VCaP (cell line): ENCODE data around the gene ANKLE2.

ENCODE experiments used
- H3K27ac ChIP-seq: fragments of 450-650 bp; 2 replicates; pipeline ENCODE4 v1.5.1; 2017
- TF ChIP-seq, protein P1 (sequence below): fragments of 450-650 bp; conservative IDR thresholded peaks from 2 replicates; pipeline ENCODE4 v1.5.1; 2017; ENCODE audit warnings: mild to moderate bottlenecking, moderate library complexity

ANKLE2 gene

DNA sequence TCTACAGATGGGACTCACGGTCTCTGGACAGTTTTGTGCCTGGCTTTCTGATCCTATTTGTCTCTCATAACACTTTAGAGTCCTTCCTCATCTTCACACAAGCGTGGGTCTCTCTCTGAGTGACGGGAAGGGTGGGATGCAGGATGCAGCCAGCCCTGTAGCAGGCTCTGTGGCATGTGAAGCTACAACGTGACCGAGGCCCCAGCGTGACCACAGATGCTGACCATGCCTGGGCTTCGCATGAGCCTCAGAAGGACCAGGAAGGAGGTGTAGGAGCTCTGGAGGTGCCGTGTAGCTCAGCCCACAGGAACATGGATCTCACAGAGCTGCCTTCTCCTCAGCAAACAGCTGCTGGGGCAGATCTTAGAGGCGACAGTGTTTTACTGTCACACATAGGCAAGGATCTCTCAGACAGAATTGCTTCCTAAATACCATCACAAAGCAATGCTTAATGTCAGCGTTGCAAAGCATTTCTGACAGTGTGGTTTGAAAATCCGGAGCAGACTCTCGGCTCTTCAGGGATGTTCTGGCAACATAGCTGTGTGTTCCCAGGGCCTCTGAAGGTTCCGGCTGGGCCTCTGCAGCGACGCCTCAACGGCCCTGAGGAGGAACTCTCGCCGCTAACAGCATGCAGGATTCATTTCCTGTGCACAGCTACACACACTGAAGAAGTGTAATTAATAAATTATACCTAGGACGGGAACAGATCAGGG is 21.9 kb downstream of the ANKLE2 start:
- H3K27ac ChIP-seq: no peak overlapping the region
- TF ChIP-seq, protein P1, sequence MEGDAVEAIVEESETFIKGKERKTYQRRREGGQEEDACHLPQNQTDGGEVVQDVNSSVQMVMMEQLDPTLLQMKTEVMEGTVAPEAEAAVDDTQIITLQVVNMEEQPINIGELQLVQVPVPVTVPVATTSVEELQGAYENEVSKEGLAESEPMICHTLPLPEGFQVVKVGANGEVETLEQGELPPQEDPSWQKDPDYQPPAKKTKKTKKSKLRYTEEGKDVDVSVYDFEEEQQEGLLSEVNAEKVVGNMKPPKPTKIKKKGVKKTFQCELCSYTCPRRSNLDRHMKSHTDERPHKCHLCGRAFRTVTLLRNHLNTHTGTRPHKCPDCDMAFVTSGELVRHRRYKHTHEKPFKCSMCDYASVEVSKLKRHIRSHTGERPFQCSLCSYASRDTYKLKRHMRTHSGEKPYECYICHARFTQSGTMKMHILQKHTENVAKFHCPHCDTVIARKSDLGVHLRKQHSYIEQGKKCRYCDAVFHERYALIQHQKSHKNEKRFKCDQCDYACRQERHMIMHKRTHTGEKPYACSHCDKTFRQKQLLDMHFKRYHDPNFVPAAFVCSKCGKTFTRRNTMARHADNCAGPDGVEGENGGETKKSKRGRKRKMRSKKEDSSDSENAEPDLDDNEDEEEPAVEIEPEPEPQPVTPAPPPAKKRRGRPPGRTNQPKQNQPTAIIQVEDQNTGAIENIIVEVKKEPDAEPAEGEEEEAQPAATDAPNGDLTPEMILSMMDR: no peak

DNA sequence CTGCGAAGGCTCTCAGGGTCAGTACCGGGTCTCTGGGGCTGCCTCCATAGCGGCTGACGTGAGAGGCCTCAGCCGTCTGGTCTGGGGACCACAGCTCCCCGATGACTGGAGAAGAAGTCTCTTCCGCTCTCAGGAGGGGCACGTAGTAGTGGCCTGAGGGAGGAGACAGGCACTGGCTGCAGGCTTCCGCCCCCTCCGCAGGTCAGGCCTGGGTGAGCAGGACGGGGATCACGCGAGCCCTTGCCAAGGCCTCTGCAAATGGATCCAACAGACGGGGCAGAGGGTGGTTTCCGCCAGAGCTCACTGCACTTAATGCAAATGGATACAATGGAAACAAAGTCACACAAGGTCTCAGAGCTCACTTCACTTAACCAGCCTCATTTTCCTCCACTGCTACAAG is 24.7 kb downstream of the ANKLE2 start:
- TF ChIP-seq, protein P1: no peak
- no peak overlapping the region for H3K27ac ChIP-seq

DNA sequence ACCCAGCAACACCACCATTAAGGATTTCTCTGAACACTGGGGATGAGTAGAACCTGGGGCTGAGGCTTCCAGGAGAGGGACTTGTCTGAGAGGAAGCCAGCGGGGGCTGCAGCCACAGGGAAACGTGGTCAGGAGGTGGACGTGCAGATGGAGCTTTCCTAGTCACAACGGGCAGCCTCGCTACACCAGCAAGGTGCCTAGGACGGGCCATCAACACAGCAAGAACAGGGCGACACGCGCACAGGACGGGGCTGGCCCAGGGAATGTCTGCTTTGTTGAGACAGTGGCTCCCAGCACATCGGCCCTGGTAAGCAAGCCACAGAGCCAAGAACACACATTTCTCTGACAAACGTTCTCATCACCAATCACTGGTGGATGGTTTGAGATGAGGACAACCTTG is 25.3 kb downstream of the ANKLE2 start:
- TF ChIP-seq, protein P1: no peak
- H3K27ac ChIP-seq: no peak overlapping the region

DNA sequence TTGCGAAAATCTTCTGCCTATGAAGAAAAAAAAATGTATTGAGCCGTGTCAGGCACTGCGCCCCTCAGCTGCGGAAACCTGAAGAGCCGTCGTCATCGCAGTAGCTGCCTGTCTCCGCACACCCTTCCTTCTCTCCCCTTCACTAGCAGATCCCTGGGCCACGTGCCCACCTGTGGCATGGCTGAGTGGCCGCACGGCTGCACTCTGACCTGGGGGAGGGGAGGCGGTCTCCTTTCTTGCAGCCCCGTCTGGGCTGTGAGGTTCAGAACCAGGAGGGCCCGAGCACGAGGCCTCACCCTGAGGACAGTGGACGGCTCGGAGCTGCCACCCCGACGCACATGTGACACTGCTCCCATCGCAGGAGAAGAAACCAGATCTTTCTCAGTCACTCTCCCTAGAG is 26.1 kb downstream of the ANKLE2 start:
- H3K27ac ChIP-seq: no peak overlapping the region
- TF ChIP-seq, protein P1: no peak

DNA sequence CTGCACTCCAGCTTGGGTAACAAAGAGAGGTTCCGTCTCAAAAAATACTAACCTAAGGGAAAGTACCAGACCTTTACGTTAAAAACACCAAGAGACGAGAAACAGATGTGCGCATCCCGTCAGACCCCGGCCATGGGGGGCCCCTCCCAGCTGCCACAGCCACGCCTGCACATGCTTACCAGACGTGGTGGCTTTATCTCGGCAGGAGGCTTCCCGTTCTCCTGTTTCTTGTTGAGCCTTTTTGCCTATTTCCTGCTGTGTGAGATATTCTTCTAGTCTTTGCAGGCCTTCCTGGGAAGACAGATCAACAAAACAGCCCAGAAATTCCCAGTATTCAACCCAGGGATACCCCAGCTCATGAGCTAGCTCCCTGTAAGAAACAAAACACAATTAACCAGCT is 27.4 kb downstream of the ANKLE2 start:
- TF ChIP-seq, protein P1: no peak
- H3K27ac ChIP-seq: no peak overlapping the region

DNA sequence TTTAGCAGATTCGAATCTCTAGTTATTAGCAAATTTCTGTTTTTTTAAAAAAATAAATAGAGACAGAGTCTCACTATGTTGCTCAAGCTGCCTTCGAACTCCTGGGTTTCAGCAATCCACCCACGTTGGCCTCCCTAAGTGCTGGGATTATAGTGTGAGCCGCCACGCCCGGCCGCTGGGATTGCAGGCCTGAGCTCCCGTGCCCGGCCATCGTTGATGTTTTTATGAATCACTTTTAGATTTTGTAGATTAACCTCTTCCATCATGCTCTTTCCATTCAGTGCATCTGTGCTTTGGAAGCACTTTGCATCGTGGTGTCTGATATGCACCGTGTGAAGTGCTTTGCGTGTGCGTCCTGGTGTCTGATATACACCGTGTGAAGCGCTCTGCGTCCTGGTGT is 30.1 kb downstream of the ANKLE2 start:
- TF ChIP-seq, protein P1: no peak
- no peak overlapping the region for H3K27ac ChIP-seq

DNA sequence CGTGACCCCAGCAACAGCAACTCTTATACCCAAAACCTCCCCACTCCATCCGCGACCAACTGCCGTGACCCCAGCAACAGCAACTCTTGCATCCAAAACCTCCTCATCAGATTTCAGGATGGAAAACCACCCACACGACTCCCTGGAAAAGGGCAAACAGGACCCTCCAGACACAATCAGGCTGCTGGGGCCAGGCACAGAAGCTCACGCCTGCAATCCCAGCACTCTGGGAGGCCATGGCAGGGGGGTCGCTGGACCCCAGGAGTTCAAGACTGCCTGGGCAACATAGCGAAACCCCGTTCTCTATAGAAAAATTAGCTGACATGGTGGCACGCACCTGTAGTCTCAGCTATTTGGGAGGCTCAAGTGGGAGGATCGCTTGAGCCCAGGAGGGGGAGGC is 31.3 kb downstream of the ANKLE2 start:
- TF ChIP-seq, protein P1: no peak
- no peak overlapping the region for H3K27ac ChIP-seq
